ENCODE data around the gene ZNF438. TPM values are rescaled to one million over a fixed set of nuclear protein-coding genes. Genes with fewer than 3 reads are reported as not detected.

ZNF438 gene
- total RNA-seq, 1 experiment from 2014 or later: 0.83 TPM

- H3K23me2 ChIP-seq (ENCODE audit: insufficient read length, low read depth, low read length, poor library complexity, severe bottlenecking): no peaks in the 10 kb centered on the region
- no peak overlapping the region for H3T11ph ChIP-seq (ENCODE audit: low read length)
- H3K23ac ChIP-seq (ENCODE audit: insufficient read length, low read depth, low read length): no peak overlapping the region
- H3K56ac ChIP-seq (ENCODE audit: insufficient read length, low read depth, low read length): no peak overlapping the region
- no peak overlapping the region for H3K4ac ChIP-seq (ENCODE audit: low read depth, low read length)
- H3K27ac ChIP-seq (ENCODE audit: insufficient read length, low read depth, low read length): no peak overlapping the region
- Mint-ChIP-seq H3K9me3 (peaks cover 24% of the 10 kb centered on the region in 2 experiments), H3K27me3 (ENCODE audit: low read depth) (no peaks in the 10 kb centered on the region; the same call in 1 of the 2 replicates), H3K36me3 (ENCODE audit: insufficient read depth in 1 of 3, low read depth in 3 of 3) (peaks cover 16 to 34% (median 21%) of the 10 kb centered on the region in 3 experiments), H3K27ac (no peak overlapping the region), H3K4me3 (no peak overlapping the region), H3K4me1 (no peaks in the 10 kb centered on the region)
- H3K4me1 ChIP-seq (ENCODE audit: insufficient read depth, low read length): no peaks in the 10 kb centered on the region
- H3K79me2 ChIP-seq (ENCODE audit: insufficient read depth, low read length): no peaks in the 10 kb centered on the region
- H3K4me2 ChIP-seq (ENCODE audit: insufficient read depth, insufficient read length, low read length): no peak overlapping the region
- no peak for TF ChIP-seq CTCF (conservative IDR thresholded peaks at IDR 0.05)
- no peak overlapping the region for H2AK5ac ChIP-seq (ENCODE audit: insufficient read length, low read length)
- no peaks in the 10 kb centered on the region for H4K20me1 ChIP-seq (ENCODE audit: control insufficient read depth, insufficient read depth, insufficient read length)
- no peak overlapping the region for H4K8ac ChIP-seq (replicated peaks; ENCODE audit: insufficient read length, low read depth, low read length)
- H2BK12ac ChIP-seq (ENCODE audit: insufficient read length, low read depth, low read length): no peak overlapping the region
- H2BK120ac ChIP-seq (ENCODE audit: low read depth, low read length, poor library complexity, severe bottlenecking): no peak overlapping the region
- H3K9me3 ChIP-seq (ENCODE audit: control insufficient read depth, low read depth, low read length): no peaks in the 10 kb centered on the region
- H4K5ac ChIP-seq (ENCODE audit: insufficient read length, low read depth, low read length): no peak overlapping the region
- H2BK20ac ChIP-seq (ENCODE audit: low read depth, low read length, poor library complexity, severe bottlenecking): no peak overlapping the region
- H3K27me3 ChIP-seq (ENCODE audit: insufficient read depth, low read length): no peaks in the 10 kb centered on the region
- no peak overlapping the region for H2BK15ac ChIP-seq (ENCODE audit: low read depth, low read length)
- H4K91ac ChIP-seq (ENCODE audit: insufficient read length, low read depth, low read length): no peak overlapping the region
- no peaks in the 10 kb centered on the region for H3K79me1 ChIP-seq (ENCODE audit: insufficient read depth, low read depth, low read length, poor library complexity, severe bottlenecking)
- no peak overlapping the region for H2AFZ ChIP-seq (ENCODE audit: low read length)
- H3K18ac ChIP-seq (ENCODE audit: insufficient read length, low read depth, low read length): no peak overlapping the region
- no peak overlapping the region for H2BK5ac ChIP-seq (ENCODE audit: insufficient read length, low read length)
- no peak for DNase-seq
- no peak overlapping the region for H3K14ac ChIP-seq (ENCODE audit: insufficient read depth, low read length)
- no peak overlapping the region for H3K9ac ChIP-seq (ENCODE audit: extremely low read depth, insufficient read length, low read length)
Observed at GRCh38 chr10:30931094-30931493, 100.6 kb downstream of the ZNF438 start.
